Stimulated activated naive CD4-positive, alpha-beta T cell (primary cell): ENCODE data around the gene FBXL17.
"Not testable (repeated sequence)": the region's sequence is repeated elsewhere in the genome, so short reads cannot be mapped to it uniquely, and the experiment has no call there.

Experiments used
- DNase-seq, 6 experiments: peaks; one replicate each; lab custom pipeline; 2025; lab: John Stamatoyannopoulos, UW

Gene FBXL17

DNA sequence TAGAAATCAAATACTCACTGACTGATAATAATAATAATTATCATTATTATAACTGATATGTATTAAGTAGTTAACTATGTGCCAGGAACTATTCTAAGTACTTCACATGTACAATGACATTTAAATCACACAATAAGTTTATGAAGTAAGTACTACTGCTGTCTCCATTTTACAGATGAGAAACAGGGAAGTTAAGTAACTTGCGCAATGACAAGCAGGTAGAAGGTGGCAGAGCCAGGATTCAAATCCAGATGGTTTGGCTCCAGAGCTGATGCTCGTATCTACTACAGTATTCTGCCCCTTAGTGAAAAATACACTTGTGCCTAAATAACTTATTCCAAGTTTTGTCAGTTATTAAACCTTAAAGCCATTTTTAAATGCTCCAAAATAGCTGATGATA is 217.3 kb downstream of the FBXL17 start:
- DNase-seq: no peak

DNA sequence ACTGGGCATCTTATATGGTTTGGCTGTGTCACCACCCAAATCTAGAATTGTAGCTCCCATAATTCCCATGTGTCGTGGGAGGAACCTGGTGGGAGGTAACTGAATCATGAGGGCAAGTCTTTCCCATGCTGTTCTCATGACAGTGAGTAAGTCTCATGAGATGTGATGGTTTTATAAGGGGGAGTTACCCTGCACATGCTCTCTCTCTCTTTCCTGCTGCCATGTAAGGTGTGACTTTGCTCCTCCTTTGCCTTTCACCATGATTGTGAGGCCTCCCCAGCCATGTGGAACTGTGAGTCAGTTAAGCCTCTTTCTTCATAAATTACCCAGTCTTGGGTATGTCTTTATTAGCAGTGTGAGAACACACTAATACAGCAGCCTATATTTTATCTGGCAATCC is 229.0 kb downstream of the FBXL17 start:
- DNase-seq: not testable (repeated sequence)

DNA sequence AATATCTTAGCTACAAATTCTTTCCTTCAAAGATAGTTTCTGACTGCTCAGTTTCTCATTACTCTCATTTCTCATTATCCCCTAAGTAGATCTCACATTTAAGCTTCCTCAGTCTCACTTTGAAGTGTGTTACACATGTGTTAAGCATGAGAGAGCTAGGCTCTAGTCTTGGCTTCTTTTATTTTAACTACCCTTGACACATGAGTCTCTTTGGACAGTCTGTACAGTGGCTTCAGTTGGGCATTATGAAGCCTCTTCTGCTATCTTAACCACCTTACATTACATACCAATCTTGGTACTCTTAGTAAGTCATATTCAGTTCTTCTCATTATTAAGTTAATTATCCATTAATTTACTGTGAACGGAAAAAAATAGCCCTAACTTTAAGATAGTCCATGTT is 232.5 kb downstream of the FBXL17 start:
- no peak for DNase-seq

DNA sequence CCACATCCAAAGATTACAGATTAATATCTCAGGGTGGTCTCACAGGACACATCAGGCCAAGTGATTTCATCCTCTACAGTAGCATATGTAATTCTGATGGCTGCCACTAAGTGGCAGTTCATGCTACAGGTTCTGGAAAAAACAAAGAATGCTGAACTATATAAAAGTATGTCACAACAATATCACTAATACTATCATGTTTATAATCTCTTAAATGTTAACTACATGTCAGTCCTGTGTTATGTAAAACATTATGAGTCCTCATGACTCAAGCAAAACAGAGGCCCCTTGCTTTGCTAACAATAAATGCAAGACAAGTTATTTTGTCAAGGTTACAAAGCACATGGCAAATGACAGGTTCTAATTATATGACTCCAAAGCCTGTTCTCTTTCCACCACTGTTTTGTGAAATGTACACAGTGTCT is 233.2 kb downstream of the FBXL17 start:
- DNase-seq: no peak

DNA sequence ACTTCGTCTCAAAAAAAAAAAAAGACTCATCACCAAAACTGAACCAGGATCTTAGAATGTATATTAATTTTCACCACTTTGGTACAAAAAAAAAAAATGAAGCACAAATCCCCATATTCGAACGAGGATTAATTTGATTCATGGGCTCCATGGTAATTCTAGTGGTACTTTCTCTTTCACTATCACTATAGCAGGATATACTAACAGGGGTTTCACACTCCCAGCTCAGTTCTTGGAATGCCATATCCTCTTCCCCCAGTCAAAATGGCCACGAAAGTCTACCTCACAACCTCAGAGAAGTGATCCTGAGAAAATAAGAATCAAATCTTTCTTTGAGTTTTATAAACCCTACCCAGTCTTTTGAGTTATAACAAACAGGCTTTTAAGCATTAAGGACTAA is 235.7 kb downstream of the FBXL17 start:
- DNase-seq: no peak

DNA sequence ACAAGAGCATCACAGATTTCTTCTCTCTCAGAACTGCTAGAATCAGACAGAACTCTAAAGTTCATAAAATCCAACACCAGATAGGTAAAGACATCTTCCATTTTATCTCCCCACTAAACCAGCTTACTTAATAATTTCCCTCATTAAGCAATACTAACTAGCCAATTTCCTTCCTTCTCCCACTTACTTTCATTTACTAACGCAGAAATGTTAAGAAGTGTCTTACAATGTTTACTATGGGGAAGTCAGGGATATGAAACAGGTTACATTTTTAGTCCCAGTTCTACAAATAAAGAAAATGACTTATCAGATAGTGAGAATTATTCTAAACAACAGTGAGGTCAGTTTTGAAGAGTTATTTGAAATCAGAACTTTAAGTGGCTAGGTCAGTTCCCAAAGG is 236.5 kb downstream of the FBXL17 start:
- no peak for DNase-seq

DNA sequence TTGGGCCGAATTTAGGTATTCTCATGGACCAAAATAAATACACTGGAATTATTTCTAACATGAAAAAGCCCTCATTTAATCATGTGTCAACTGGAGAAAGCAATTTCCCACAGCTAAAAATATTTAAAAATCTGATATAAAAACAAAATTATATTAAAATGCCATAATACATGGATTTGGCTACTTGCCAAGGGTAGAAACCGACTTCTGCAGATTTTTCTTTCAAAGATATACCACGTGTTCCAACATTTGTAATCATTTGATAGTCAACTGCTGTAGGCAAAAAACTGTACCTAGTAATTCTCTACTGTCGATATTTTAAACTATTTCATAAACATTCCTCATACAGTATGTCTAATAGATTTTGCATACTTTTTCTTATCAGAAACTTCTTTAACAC is 237.6 kb downstream of the FBXL17 start:
- no peak for DNase-seq

DNA sequence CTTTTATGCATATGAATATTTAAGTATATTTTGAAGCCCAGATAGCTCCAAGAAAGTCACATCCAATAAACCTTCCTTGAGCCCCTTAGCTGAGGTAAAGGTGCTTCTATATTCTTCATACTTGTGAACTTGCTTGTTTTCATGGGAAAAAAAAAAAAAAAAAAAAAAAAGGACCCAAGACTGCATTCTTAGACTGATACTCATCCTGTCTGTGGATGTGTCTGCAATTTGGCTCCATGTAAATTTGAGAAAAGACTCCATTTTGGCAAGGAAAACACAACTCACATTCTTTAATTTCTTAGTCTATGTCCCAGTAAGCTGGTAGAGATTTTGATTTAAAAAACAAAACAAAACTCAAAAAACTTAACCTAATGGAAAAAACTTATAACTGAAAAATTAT is 238.3 kb downstream of the FBXL17 start:
- no peak for DNase-seq

DNA sequence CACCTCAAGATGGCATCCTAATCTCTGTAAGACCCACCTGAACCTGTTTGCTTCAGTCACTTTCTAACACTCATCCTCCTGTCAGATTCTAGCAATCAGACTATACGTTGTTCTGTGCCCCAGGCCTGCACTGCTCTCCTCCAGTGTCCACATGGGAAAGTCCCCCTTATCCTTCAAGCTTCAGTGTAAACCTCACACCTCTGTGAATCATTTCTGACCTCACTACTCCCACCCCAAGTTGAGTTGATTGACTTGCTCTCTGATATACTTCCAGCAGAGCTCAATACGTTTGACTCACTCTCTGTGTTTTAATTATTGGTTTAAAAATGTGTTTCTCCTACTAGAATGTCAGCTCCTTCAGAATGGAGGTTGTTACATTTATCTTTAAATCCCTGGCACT is 240.2 kb downstream of the FBXL17 start:
- no peak for DNase-seq

DNA sequence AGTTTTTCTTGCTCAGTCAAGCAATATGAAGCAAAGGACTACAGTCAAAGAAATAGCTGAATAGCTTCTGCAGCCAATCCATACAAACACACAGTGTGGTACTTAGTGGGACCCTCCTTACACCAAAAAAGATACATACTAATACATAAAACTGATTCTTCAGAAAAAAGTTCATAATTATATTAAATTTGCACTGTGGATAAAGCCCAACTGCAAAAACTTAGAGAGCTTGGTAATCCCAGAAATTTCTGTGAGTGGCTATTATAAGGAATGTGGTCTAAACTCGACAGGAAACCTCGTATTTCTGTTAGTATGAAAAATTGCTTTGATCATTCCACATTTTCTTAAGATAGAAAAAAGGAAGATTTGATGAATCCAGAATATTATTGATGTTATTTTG is 245.4 kb downstream of the FBXL17 start:
- no peak for DNase-seq

DNA sequence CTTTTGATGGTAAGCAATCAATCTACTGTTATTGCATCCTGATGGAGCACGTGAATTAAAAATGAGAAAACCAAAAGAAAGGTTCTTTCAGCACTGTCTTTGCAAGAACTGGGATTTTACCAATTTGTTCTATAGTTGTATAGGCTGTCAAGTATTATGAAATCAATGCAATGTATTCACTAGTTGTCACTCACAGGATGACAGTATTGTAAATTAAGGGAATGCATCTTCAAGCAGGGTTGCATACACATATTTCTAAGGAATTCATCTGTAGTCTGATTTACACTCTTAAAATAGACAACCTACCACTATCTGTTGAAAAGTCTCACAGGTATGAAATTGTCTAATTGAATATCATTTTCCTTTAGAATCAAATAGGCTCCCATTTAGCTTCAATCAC is 252.8 kb downstream of the FBXL17 start:
- no peak for DNase-seq

DNA sequence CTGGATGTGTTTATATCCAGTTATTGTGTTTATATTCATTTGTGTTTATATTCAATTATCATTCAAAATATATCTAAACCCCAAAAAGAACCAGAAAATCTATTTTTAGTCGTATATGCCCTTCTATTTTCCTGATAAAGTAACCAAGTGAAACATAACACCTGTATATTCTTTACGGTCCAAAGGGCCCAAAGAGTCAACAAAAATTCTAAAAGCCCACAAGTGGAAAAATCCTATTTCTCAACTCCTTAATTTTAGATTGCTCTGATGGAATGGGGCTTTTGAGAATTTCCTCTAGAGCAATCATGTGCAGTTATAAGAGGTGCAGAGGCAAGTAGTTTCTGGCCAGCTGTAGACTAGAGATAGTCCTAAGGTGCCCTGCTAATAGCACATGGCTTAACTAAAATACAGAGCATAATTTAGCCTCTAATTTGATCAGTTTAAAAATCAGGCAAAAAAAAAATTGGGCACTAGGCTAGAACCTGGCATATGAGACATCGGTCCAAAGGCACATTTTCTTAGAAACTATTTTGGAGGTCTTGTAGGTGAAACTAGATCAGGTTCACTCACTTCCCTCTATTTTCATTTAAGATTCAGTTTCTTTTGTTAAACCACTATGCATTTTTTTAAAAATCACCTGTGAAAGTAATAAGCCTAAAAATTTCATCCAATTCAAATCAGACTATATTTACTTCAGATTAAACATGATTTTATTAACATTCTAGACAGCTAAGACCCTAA is 256.0 kb downstream of the FBXL17 start:
- DNase-seq: no peak

DNA sequence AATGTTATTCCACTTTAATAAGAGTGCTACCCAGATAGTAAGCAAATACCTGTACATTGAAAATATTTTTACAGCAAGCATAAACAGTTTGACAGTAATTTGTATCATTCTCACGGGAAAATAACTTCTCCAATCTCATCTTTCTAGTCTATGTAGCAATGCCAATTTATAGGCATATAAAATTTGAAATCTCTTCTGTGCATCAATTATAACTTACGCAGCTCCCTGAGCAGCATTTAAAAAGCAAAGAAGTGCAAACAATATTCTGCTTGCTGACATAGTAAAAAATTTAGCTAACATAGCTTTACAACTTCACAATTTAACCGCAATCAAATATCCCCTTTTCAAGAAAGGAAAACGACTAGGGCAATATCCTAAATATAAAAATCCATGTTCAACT is 257.3 kb downstream of the FBXL17 start:
- no peak for DNase-seq

DNA sequence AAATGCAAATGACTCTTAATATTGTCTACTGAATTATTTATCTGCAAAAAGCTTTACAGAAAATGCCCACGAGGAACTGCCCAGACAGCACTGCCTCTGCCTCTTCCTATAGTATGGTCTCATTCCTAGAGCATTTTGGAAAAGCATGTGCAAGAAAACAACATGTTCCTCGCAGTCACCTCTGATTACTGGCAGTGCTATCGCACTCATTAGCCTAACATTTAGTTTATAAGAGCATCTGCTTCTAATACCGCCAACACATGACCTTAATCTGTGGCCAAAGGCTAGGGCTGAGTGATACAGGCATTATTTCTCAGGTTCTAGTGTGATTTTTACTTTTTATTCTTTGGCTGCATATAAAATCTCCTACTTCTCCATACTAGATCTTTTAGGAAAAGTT is 259.2 kb downstream of the FBXL17 start:
- DNase-seq: no peak

DNA sequence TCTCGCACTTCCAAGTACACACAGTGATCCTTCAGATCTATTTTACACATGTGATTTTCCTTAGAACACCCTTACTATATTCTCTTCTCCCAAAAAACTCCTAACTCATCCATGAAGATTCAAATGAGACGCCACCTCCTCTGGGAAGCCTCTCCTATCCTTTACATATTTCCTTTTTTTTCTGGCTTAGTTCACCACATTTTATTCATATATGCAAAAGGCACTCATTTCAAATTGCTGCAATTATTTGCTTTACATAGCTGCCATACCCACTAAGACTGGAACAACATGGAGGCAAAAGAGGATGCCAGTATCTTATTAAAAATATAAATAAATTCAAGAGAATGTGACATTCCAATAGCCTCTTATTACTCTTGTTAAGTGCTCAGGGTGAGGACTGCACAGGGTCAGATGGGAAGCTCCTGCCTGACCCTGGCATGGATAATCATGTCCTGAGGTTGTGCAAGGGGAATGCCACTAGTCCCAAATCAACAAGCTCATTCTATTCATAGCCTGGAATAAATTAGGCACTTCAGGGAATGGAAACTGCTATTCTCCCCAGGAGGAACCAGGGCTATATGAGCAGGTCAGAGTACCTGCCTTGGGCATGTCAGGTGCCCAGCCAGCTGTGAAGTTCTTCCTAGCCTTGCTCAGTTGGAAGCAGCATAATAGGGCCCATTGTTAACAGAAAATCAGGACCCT is 262.9 kb downstream of the FBXL17 start:
- DNase-seq: no peak

DNA sequence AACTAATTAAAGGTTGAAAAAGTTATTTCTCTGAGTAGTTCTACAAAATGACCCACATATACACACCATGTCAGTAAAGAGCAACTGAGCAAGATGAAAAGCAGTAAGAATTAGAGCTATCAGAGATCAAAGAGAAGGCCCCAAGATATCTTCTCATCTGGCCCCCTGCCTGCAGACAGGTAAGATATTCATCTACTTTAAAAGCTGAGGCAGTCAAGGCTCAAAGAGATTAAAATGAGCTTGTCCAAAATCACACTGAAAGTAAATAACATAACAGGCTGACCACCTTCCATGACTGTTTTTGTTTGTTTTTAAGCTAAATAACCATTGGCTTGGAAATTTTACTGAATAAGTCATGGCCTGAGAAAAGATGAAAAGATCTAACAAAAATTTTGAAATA is 266.2 kb downstream of the FBXL17 start:
- DNase-seq: no peak

DNA sequence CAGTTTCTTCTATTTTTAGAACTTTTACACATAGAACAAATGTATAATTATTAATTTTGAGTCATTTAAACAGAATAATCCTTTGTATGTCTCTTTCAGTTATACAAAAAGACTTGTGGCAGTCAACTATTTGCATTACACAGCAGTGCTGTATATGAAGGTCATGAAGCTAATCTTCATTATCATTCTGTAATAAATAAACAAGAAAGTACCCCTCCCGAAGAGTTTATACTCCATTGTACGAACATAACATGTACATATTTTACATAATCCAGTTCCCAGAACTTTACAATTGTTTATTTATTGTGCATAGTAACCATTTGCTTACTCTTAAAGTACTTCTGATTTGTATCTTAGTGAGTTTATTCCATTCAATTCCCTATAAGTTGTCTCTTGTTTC is 267.9 kb downstream of the FBXL17 start:
- no peak for DNase-seq

DNA sequence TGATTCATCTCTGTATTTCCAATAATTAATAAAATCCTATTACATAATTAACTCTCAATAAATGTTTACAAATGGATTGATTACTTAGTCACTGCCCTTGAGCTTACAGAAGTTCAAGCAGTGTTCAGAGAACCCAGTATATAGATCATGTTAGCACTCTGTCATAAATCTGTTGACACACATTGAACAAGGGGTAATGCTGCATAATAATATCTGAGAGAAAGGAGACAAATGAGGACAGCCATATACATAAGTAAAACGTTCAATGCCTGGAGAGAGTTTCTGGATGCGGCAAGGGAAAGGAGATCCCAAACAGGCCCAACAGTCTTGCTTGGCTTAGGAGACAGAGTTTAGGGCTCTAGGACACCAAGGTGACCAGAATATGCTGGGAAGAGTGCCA is 270.2 kb downstream of the FBXL17 start:
- no peak for DNase-seq

DNA sequence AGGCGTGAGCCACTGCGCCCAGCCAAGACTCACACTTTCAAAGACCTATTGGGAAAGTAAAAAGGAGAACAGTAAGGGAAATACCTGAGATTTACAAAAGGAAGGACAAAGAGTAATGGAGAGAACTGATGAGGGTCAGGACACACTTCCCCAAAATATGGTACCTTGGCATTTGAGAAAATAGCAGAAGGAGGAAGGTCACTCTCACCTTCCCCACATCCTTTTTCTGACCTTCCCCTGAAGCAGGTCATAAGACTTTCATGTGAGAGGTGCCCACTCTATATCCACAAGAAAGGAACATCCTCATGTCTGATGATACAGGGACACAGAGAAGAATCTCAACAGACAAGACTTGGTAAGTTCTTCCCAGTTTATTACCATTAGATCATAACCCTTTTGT is 272.8 kb downstream of the FBXL17 start:
- no peak for DNase-seq

DNA sequence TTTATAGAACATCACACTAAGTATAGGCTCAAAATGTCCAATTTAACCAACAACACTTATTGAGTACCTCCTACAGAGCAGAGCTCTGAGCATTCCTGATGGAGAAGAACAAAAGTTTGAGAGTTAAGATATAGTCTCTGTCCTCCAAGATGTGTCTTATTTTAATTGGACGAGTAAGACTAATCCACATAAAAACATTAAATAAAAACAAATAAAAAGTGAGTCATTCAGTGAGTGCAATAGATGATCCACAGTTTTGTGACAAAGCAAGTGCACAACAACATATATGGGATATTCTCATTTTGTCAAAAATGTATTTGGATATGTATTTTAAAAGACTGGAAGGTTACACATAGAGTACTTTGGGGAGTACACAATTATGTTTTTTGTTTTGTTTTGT is 277.4 kb downstream of the FBXL17 start:
- no peak for DNase-seq

DNA sequence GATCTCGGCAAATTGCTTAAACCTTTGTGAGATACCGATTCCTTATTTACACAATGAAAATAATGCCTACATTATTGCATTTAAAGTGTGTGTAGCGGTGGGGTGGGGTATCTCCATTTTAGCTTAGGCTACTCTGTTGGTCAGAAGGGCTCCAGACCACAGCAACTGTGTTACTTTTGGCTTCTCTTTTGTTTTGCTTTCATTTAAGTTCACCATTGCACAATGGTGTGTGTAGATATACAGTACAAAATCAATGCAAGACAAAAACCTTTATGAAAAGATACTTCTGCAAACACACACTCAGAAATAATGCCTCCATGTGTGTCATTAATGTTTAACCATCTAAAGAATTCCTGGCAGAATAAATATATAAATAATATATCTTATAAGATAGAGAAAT is 279.4 kb downstream of the FBXL17 start:
- DNase-seq: no peak

DNA sequence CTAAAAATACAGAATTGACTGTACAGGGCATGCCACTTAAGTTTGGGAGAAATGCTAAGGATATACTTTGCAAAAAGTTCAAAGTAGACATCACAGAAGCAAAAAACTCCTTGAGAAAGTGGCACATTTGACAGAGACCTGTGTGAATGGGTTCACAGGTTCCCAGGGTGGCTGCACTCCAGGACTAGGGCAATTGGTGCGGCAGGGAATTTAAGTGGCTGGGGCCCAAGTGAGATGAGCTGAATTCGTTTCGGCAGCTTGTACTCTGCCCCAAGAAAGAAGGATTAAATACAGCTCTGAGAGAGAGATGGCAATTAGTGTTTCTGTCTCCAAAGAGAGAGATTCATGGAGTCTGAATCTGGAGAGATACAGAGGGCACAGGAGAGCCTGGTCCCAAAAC is 280.1 kb downstream of the FBXL17 start:
- DNase-seq: no peak

DNA sequence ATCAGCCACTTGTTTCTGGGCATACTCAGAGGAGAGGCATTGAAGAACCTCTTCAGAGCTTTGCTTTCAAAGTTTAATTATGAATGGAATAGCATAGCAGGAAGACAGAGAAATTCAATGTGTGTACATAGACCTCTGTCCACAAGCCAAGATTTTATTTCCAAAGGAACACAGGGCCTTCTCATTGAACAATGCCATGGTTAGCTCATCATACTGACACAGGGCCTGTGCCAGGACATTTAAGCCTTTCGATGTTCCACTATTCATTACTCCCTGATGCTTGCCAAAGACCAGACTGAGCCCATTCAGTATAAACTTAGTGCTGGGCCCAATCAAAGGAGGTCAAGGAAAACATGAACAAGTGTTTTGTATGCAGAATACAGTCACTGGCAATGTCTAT is 280.8 kb downstream of the FBXL17 start:
- DNase-seq: no peak

DNA sequence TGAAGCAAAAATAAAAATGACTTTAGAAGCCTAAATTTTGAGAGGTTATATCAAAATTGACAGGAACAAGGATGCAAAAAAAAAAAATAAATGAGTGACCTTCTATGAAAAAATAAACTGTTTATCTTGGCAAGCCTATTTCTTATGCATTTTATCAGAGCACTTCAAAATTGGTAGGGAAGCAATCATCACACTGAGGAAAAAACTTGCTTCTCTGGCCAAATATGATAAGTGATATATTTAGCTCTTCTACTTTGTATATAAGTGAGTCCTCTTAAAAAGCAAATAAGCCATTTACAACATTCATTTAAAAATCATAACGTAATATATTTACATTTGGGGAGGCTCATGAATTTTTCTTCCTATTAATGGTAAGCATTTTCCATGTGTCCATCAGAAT is 287.1 kb downstream of the FBXL17 start:
- no peak for DNase-seq
